Measurements from ENCODE around the gene MICB.
A peak's percentile ranks its signal among the peaks of the same experiment; 100 is the strongest.
"Not testable (repeated sequence)": the region's sequence is repeated elsewhere in the genome, so short reads cannot be mapped to it uniquely, and the experiment has no call there.

MICB gene

GRCh38 chr6:31497531-31498476 lies at the start of gene MICB:
Gene MICB, plus strand, starts transcription at chr6:31498145. Its CDS starts 49 bp downstream, at chr6:31498194.
- peak; percentile 89 to 93 for DNase-seq

GRCh38 chr6:31450751-31451150 lies 47.2 kb upstream of the MICB start:
- DNase-seq = no peak

- no peak for DNase-seq
Observed at GRCh38 chr6:31452859-31453258, 45.1 kb upstream of the MICB start.

- no peak for DNase-seq
Observed at GRCh38 chr6:31453259-31453658, 44.7 kb upstream of the MICB start.

- not testable (repeated sequence) for DNase-seq
Observed at GRCh38 chr6:31459864-31460263, 38.1 kb upstream of the MICB start.

- DNase-seq = no peak
Observed at GRCh38 chr6:31460361-31461025, 37.5 kb upstream of the MICB start.

GRCh38 chr6:31462026-31462963 lies 35.6 kb upstream of the MICB start:
- no peak for DNase-seq

GRCh38 chr6:31462964-31463870 lies 34.7 kb upstream of the MICB start:
- peak; percentile 91 to 95 for DNase-seq

- no peak for DNase-seq
Observed at GRCh38 chr6:31464252-31465184, 33.4 kb upstream of the MICB start.

- DNase-seq = no peak
Observed at GRCh38 chr6:31465185-31465536, 32.8 kb upstream of the MICB start.

- no peak for DNase-seq
Observed at GRCh38 chr6:31465718-31466117, 32.2 kb upstream of the MICB start.

GRCh38 chr6:31466466-31466865 lies 31.5 kb upstream of the MICB start:
- DNase-seq = no peak

- no peak for DNase-seq
Observed at GRCh38 chr6:31467151-31467550, 30.8 kb upstream of the MICB start.

- DNase-seq = no peak
Observed at GRCh38 chr6:31468311-31468710, 29.6 kb upstream of the MICB start.

GRCh38 chr6:31470801-31471200 lies 27.1 kb upstream of the MICB start:
- no peak for DNase-seq

- no peak for DNase-seq
Observed at GRCh38 chr6:31471711-31472110, 26.2 kb upstream of the MICB start.

GRCh38 chr6:31472259-31472658 lies 25.7 kb upstream of the MICB start:
- no peak for DNase-seq

GRCh38 chr6:31473244-31473643 lies 24.7 kb upstream of the MICB start:
- no peak for DNase-seq

GRCh38 chr6:31473780-31474761 lies 23.9 kb upstream of the MICB start:
- DNase-seq = no peak
